GM12874 (cell line): ENCODE data around the gene FAM228B.

ENCODE experiments used
- TF ChIP-seq, protein P1 (sequence below): IDR thresholded peaks from 2 replicates; pipeline ENCODE4 v1.5.1; 2011; ENCODE audit warnings: low read depth, mild to moderate bottlenecking, control low read depth, low read length, moderate library complexity; ENCODE audit not compliant: insufficient read depth

FAM228B gene

DNA sequence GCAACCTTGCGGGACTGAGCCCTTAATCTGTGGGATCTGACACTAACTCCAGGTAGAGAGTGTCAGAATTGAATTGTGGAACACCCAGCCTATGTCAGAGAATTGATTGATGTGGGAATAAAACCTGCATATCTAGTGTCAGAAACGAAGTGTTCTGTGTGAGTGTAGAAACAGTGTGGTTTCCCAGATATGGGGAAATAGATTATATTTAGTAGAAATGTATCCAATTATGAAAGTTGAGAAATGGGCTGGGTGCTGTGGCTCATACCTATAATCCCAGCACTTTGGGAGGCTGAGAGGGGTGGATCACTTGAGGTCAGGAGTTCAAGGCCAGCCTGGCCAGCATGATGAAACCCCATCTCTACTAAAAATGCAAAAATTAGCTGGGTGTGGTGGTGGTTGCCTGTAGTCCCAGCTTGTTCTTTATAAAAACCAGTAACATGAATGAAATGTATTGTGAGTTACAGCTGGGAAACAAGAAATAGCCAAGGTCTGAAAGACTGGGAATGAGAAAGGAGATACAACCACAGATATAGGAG is 34.4 kb upstream of the FAM228B start:
- TF ChIP-seq, protein P1, sequence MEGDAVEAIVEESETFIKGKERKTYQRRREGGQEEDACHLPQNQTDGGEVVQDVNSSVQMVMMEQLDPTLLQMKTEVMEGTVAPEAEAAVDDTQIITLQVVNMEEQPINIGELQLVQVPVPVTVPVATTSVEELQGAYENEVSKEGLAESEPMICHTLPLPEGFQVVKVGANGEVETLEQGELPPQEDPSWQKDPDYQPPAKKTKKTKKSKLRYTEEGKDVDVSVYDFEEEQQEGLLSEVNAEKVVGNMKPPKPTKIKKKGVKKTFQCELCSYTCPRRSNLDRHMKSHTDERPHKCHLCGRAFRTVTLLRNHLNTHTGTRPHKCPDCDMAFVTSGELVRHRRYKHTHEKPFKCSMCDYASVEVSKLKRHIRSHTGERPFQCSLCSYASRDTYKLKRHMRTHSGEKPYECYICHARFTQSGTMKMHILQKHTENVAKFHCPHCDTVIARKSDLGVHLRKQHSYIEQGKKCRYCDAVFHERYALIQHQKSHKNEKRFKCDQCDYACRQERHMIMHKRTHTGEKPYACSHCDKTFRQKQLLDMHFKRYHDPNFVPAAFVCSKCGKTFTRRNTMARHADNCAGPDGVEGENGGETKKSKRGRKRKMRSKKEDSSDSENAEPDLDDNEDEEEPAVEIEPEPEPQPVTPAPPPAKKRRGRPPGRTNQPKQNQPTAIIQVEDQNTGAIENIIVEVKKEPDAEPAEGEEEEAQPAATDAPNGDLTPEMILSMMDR = no peak

DNA sequence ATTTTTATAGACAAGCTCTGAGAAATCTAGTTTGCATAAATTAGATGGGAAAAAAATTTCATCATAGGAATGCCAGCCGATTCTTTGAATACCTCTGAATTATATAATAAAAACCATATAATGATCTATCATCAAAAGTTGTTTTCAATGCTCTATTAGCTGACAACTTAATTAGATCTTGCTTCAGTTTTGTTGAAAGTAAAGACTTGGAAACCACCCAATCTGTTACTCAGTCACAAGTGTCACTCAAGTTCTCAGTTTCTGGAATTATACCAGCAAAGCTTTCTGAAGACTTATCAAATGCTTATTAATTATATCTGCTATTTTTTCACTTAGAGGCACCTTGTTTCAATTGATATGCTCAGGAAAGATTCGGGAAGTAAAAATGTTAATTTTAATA is 21.3 kb upstream of the FAM228B start:
- TF ChIP-seq, protein P1 = no peak

DNA sequence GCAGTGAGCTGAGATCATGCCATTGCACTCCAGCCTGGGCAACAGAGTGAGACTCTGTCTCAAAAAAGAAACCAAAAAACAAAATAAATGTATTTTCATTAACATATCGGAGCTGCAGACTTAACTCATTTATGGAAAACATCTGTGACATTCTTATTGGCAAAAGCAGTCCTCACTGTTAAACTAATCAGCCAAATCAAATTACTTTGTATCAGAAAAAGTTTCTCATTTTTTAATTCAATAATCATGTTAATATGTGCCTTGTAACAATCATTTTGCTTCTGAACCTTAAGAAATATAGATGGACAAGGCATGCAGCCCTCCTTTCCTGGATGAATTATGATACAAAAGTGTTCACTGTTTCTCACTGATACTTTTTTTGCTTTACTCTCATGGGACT is 20.6 kb upstream of the FAM228B start:
- TF ChIP-seq, protein P1 = no peak

DNA sequence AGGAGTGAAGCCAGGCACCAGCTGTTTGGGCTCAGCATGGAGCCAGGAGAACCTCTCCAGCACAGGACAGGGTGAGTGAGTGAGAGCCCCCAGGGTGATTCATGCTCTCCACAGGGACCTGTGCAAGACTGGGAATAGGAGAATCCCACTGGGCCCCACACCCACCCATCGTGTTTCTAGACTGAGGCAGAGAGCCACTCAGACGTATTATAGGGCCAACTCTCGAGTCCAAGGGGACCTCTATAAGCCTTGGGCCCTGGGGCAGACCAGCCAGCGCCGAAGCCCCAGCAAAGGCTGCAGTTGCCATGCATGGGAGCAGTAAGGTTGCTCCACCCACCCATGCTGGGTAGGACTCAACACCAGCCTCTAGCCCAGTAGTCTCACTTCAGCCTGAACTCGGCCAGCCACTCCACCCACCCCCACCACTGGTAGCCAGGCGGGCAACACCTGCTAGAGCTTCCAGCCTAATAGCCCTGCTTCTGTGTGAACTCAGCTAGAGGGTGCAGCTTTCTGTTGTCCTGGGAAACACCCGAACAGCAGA is 19.1 kb upstream of the FAM228B start:
- TF ChIP-seq, protein P1 = no peak

DNA sequence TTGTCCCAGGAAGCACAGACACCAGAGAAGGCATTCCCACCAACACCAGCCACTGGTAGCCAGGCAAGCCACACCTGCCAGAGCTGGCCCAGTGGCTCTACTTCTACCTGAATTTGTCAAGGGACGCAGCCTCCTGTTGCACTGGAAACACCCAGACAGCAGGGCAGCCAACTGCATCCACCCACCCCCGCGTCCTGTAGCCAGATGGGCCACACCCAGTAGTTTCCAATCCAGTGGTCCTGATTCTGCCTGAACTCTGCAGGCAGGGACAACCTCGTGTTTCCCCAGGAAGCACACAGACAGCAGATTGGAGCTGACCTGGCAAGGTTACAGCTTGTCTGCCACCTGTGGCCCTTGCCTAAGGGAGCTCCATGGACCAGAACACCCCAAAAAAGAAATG is 18.4 kb upstream of the FAM228B start:
- TF ChIP-seq, protein P1 = no peak

DNA sequence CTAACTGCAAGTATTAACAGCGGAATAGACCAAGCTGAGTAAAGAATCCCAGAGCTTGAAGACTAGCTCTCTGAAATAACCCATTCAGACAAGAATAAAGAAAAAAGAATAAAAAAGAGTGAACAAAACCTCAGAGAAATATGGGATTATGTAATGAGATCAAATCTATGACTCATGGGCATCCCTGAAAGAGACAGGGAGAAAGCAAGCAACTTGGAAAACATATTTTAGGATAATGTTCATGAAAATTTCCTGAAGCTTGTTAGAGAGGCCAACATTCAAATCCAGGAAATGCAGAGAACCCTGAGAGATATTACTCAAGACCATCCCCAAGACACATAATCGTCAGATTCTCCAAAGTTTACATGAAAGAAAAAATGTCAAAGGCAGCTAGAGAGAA is 17.5 kb upstream of the FAM228B start:
- TF ChIP-seq, protein P1 = no peak

DNA sequence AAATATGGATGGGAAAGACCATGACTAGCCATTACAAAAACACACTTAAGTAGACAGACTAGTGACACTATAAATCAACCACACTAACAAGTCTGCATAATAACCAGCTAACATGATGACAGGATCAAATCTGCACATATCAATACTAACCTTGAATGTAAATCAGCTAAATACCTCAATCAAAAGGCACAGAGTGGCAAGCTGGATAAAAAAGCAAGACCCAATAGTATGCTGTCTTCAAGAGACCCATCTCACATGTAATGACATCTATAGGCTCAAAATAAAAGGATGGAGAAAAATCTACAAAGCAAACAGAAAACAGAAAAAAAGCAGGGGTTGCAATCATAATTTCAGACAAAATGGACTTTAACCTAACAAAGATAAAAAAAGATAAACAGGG is 16.5 kb upstream of the FAM228B start:
- TF ChIP-seq, protein P1 = no peak
